ENCODE measurements around the gene MAML2. TPM values are rescaled to one million over a fixed set of nuclear protein-coding genes. Genes with fewer than 3 reads are reported as not detected.

Gene MAML2
- total RNA-seq, 6 experiments from 2014 or later: 24.9 to 30.8 (median 28.3) TPM

GRCh38 chr11:96263238-96263763, 79.7 kb downstream of the MAML2 start:
- H3K4me1 Mint-ChIP-seq (ENCODE audit: low read depth): peaks cover 87% of the 10 kb centered on the region
- peak overlapping the region; percentile 63 for H3K27ac Mint-ChIP-seq
- peak; percentile 83 for DNase-seq
- H3K9me3 Mint-ChIP-seq: no peaks in the 10 kb centered on the region
- H3K36me3 Mint-ChIP-seq (ENCODE audit: low read depth): peaks cover 20% of the 10 kb centered on the region
- peak overlapping the region; percentile 60 for H3K4me3 Mint-ChIP-seq
- peaks cover 5% of the 10 kb centered on the region for H3K27me3 Mint-ChIP-seq (ENCODE audit: insufficient read depth)
- TF ChIP-seq CTCF (IDR thresholded peaks at IDR 0.05): peak; percentile 19; the same call in 1 of the 2 replicates

GRCh38 chr11:96260532-96260931, 82.5 kb downstream of the MAML2 start:
- Mint-ChIP-seq H3K4me3 (no peak overlapping the region; the same call in 1 of the 2 replicates), H3K27me3 (ENCODE audit: insufficient read depth) (peaks cover 3% of the 10 kb centered on the region), H3K36me3 (ENCODE audit: low read depth) (peaks cover 20% of the 10 kb centered on the region), H3K4me1 (ENCODE audit: low read depth) (peaks cover 89% of the 10 kb centered on the region), H3K9me3 (no peaks in the 10 kb centered on the region), H3K27ac (peak overlapping the region; percentile 56)
- no peak for TF ChIP-seq CTCF (IDR thresholded peaks at IDR 0.05)
- no peak for DNase-seq

- Mint-ChIP-seq H3K4me1 (ENCODE audit: low read depth) (peaks cover 89% of the 10 kb centered on the region), H3K4me3 (peak overlapping the region; percentile 77; the same call in 1 of the 2 replicates), H3K36me3 (ENCODE audit: low read depth) (peaks cover 15% of the 10 kb centered on the region), H3K27me3 (ENCODE audit: insufficient read depth) (peaks cover 3% of the 10 kb centered on the region; the same call in 1 of the 2 replicates), H3K27ac (peak overlapping the region; percentile 56), H3K9me3 (no peaks in the 10 kb centered on the region)
- TF ChIP-seq CTCF (IDR thresholded peaks at IDR 0.05): no peak
- no peak for DNase-seq
Measured at GRCh38 chr11:96260067-96260511, 82.9 kb downstream of the MAML2 start.

- Mint-ChIP-seq H3K4me3 (peak overlapping the region; percentile 77), H3K4me1 (ENCODE audit: low read depth) (peaks cover 89% of the 10 kb centered on the region), H3K9me3 (no peaks in the 10 kb centered on the region), H3K27me3 (ENCODE audit: insufficient read depth) (peaks cover 3% of the 10 kb centered on the region; the same call in 1 of the 2 replicates), H3K27ac (peak overlapping the region; percentile 90), H3K36me3 (ENCODE audit: low read depth) (peaks cover 15% of the 10 kb centered on the region)
- peak; percentile 80 for DNase-seq
- no peak for TF ChIP-seq CTCF (IDR thresholded peaks at IDR 0.05)
Measured at GRCh38 chr11:96259134-96259830, 83.7 kb downstream of the MAML2 start.

- TF ChIP-seq CTCF (IDR thresholded peaks at IDR 0.05): no peak
- no peak for DNase-seq
- Mint-ChIP-seq H3K4me1 (ENCODE audit: low read depth) (peaks cover 89% of the 10 kb centered on the region), H3K36me3 (ENCODE audit: low read depth) (peaks cover 18% of the 10 kb centered on the region), H3K27ac (peak overlapping the region; percentile 90), H3K9me3 (no peaks in the 10 kb centered on the region), H3K27me3 (ENCODE audit: insufficient read depth) (peaks cover 3% of the 10 kb centered on the region; the same call in 1 of the 2 replicates), H3K4me3 (peak overlapping the region; percentile 77)
Measured at GRCh38 chr11:96257972-96258934, 84.7 kb downstream of the MAML2 start.
